ENCODE measurements around the gene ENC1.

- TF ChIP-seq POLR2A (IDR thresholded peaks at IDR 0.05; ENCODE audit: borderline replicate concordance, extremely low read depth, insufficient read depth, insufficient read length) (no peak), YY1 (IDR thresholded peaks at IDR 0.05; ENCODE audit: extremely low read depth, insufficient replicate concordance, low read depth, low read length) (no peak), EZH2 (IDR thresholded peaks at IDR 0.05) (no peak), CTCF (IDR thresholded peaks at IDR 0.05 in 2 of 3, conservative IDR thresholded peaks at IDR 0.05 in 1 of 3; ENCODE audit: borderline replicate concordance in 1 of 3, insufficient read depth in 1 of 3, low read depth in 2 of 3, low read length in 2 of 3) (no peak), SIN3A (IDR thresholded peaks at IDR 0.05; ENCODE audit: low read depth) (no peak), REST (IDR thresholded peaks at IDR 0.05; ENCODE audit: low read depth) (no peak), POLR2AphosphoS5 (IDR thresholded peaks at IDR 0.05; ENCODE audit: low read depth, low read length) (no peak), ZFX (IDR thresholded peaks at IDR 0.05) (no peak), ATF3 (IDR thresholded peaks at IDR 0.05) (no peak), RAD21 (IDR thresholded peaks at IDR 0.05; ENCODE audit: low read depth) (no peak), CEBPB (IDR thresholded peaks at IDR 0.05; ENCODE audit: low read depth) (no peak)
Measured at GRCh38 chr5:74653991-74654390, 13.5 kb upstream of the ENC1 start.

Measured in HCT116 (cell line).